ENCODE measurements around the gene S100A12. TPM values are rescaled to one million over a fixed set of nuclear protein-coding genes. Genes with fewer than 3 reads are reported as not detected.
A peak's percentile ranks its signal among the peaks of the same experiment; 100 is the strongest.

Gene S100A12
- total RNA-seq, 1 donor from 2014 or later = not detected

- Mint-ChIP-seq H3K36me3 (ENCODE audit: insufficient read depth) (no peaks in the 10 kb centered on the region), H3K27me3 (peaks cover 16% of the 10 kb centered on the region), H3K4me3 (ENCODE audit: low read depth) (no peak overlapping the region), H3K4me1 (ENCODE audit: low read depth) (peaks cover 7% of the 10 kb centered on the region), H3K27ac (no peak overlapping the region), H3K9me3 (ENCODE audit: low read depth) (no peaks in the 10 kb centered on the region)
- DNase-seq (ENCODE audit: low spot score, unreplicated experiment) = no peak
- TF ChIP-seq, protein P1, sequence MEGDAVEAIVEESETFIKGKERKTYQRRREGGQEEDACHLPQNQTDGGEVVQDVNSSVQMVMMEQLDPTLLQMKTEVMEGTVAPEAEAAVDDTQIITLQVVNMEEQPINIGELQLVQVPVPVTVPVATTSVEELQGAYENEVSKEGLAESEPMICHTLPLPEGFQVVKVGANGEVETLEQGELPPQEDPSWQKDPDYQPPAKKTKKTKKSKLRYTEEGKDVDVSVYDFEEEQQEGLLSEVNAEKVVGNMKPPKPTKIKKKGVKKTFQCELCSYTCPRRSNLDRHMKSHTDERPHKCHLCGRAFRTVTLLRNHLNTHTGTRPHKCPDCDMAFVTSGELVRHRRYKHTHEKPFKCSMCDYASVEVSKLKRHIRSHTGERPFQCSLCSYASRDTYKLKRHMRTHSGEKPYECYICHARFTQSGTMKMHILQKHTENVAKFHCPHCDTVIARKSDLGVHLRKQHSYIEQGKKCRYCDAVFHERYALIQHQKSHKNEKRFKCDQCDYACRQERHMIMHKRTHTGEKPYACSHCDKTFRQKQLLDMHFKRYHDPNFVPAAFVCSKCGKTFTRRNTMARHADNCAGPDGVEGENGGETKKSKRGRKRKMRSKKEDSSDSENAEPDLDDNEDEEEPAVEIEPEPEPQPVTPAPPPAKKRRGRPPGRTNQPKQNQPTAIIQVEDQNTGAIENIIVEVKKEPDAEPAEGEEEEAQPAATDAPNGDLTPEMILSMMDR (IDR thresholded peaks at IDR 0.05; ENCODE audit: unreplicated experiment) = no peak
Measured at GRCh38 chr1:153371231-153371630, 4.2 kb downstream of the S100A12 start.

- H3K4me3 Mint-ChIP-seq (ENCODE audit: low read depth) = no peak overlapping the region
- H3K4me1 Mint-ChIP-seq (ENCODE audit: low read depth) = peaks cover 7% of the 10 kb centered on the region
- H3K27ac Mint-ChIP-seq = no peak overlapping the region
- TF ChIP-seq, protein P1 (IDR thresholded peaks at IDR 0.05; ENCODE audit: unreplicated experiment) = no peak
- H3K9me3 Mint-ChIP-seq (ENCODE audit: low read depth) = no peaks in the 10 kb centered on the region
- H3K36me3 Mint-ChIP-seq (ENCODE audit: insufficient read depth) = no peaks in the 10 kb centered on the region
- peaks cover 13% of the 10 kb centered on the region for H3K27me3 Mint-ChIP-seq
- DNase-seq (ENCODE audit: low spot score, unreplicated experiment) = no peak
Measured at GRCh38 chr1:153370146-153370545, 5.3 kb downstream of the S100A12 start.

DNA sequence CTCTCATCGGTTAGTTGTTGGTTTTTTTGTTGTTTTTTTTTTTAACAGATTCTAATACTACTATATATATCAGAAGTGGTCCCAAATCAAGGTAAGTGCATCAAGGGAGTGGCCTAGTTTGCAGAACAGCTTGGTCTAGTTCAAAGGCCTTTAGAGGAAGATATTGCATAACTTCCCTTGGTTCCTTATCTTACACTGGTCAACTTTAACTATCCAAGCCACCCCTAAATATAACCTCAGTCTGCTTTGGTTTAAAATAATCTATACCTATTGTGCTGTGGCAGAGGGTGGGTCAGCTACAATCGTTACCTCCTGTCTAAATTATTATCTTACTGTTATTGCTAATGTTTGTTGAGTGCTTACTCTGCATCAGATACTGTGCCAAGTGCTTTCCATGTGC lies 6.9 kb downstream of the S100A12 start:
- no peaks in the 10 kb centered on the region for H3K9me3 Mint-ChIP-seq (ENCODE audit: low read depth)
- peaks cover 7% of the 10 kb centered on the region for H3K4me1 Mint-ChIP-seq (ENCODE audit: low read depth)
- no peak overlapping the region for H3K27ac Mint-ChIP-seq
- peaks cover 10% of the 10 kb centered on the region for H3K27me3 Mint-ChIP-seq
- DNase-seq (ENCODE audit: low spot score, unreplicated experiment) = no peak
- no peaks in the 10 kb centered on the region for H3K36me3 Mint-ChIP-seq (ENCODE audit: insufficient read depth)
- TF ChIP-seq, protein P1 (IDR thresholded peaks at IDR 0.05; ENCODE audit: unreplicated experiment) = no peak
- H3K4me3 Mint-ChIP-seq (ENCODE audit: low read depth) = no peak overlapping the region

GRCh38 chr1:153367090-153367489 lies 8.3 kb downstream of the S100A12 start:
- no peak for DNase-seq (ENCODE audit: low spot score, unreplicated experiment)
- no peaks in the 10 kb centered on the region for H3K9me3 Mint-ChIP-seq (ENCODE audit: low read depth)
- peaks cover 11% of the 10 kb centered on the region for H3K4me1 Mint-ChIP-seq (ENCODE audit: low read depth)
- TF ChIP-seq, protein P1 (IDR thresholded peaks at IDR 0.05; ENCODE audit: unreplicated experiment) = no peak
- no peak overlapping the region for H3K4me3 Mint-ChIP-seq (ENCODE audit: low read depth)
- H3K36me3 Mint-ChIP-seq (ENCODE audit: insufficient read depth) = no peaks in the 10 kb centered on the region
- H3K27me3 Mint-ChIP-seq = peaks cover 10% of the 10 kb centered on the region
- no peak overlapping the region for H3K27ac Mint-ChIP-seq

DNA sequence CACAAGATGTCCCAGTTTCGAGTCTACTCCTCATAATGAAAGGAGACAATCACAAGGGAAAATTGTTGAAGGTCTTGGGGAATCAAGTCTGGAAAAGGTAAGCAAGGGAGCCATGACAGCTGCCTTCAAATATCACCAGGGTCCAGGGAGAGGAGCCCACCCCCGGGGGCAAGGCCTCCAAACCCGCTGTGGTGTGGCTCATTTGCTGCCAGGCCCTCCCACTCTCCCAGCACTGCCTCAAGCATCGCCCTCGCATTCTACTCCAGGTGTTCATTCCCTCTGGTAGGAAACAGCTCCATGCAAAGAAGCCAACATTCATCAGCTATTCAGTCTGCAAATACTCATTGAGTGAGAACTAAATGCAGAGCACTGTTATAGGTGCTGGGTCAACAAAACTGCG lies 9.2 kb downstream of the S100A12 start:
- Mint-ChIP-seq H3K27me3 (peaks cover 5% of the 10 kb centered on the region), H3K4me3 (ENCODE audit: low read depth) (no peak overlapping the region), H3K36me3 (ENCODE audit: insufficient read depth) (no peaks in the 10 kb centered on the region), H3K9me3 (ENCODE audit: low read depth) (no peaks in the 10 kb centered on the region), H3K4me1 (ENCODE audit: low read depth) (peaks cover 11% of the 10 kb centered on the region), H3K27ac (peak overlapping the region; percentile 86)
- TF ChIP-seq, protein P1 (IDR thresholded peaks at IDR 0.05; ENCODE audit: unreplicated experiment) = no peak
- DNase-seq (ENCODE audit: low spot score, unreplicated experiment) = no peak

Data from progenitor cell of endocrine pancreas (in vitro differentiated cells).